GM03348 (cell line): Measurements from ENCODE around the gene LRRC14B.
"Not testable (repeated sequence)": the region's sequence is repeated elsewhere in the genome, so short reads cannot be mapped to it uniquely, and the experiment has no call there.

Experiments used
- DNase-seq: peaks from one replicate; pipeline ENCODE4 v3.0.0; 2012; ENCODE audit warnings: low spot score

Gene LRRC14B

DNA sequence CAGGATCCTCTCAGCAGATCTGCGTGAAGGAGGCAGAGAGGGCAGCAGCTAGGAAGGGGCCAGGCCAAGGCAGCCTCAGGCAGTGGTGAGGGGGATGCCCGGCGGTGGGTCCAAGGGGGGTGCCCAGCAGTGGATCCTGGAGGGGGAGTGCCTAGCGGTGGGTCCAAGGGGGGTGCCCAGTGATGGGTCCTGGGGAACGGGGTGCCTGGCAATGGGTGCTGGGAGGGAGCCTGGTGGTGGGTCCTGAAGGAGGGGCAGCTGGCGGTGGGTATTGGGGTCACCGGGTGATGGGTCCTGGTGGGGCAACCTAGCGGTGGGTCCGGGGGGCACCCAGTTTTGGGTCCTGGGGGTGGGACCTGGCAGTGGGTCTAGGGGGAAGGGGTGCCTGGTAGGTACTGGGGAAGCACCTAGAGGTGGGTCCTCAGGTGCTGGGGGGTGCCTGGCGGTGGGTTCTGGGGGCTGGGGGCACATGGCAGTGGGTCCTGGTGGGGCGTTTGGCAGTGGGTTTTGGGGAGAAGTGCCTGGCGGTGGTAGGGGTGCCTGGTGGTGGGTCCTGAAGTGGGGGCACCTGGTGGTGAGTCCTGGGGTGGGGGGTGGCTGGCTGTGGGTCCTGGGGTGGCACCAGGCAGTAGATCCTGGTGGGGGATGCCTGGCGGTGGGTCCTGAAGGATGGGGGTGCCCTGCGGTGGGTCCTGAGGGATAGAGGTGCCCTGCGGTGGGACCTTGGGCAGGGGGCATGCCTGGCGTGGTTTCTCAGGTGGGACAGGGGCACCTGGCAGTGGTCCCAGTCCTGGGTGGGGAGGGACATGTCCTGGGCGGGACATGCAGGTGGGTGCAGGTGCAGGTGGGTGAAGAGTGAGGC, 1.9 kb downstream of the LRRC14B start:
- DNase-seq = no peak

DNA sequence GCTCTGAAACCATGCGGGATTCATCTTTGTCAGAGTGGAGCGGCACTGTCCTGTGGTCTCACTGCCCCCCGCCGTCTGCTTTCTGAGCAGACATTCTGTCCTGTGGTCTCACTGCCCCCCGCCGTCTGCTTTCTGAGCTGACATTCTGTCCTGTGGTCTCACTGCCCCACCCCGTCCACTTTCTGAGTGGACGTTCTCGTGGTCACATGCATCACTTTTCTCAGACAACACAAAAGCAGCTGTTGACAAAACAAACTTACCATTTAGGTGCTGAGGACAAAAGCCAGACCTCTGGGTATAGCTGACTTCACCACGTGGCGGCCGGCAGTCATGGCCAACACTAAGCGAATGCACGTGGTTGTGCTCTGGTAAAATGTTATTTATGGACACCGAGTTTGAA, 2.8 kb downstream of the LRRC14B start:
- DNase-seq = no peak

DNA sequence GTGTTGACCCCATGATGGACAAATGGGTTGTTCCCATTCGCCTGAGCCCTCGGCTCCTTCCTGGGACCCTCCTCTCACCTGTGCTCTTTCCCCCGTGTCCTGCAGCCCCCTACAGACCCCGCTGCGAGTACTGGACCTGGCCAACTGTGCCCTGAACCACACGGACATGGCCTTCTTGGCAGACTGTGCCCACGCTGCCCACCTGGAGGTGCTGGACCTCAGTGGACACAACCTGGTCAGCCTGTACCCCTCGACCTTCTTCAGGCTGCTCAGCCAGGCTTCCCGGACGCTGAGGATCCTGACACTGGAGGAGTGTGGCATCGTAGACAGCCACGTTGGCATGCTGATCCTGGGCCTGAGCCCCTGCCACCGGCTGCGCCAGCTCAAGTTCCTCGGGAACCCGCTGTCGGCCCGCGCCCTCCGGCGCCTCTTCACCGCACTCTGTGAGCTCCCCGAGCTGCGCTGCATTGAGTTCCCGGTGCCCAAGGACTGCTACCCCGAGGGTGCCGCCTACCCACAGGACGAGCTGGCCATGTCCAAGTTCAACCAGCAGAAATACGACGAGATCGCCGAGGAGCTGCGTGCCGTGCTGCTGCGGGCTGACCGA, 3.4 kb downstream of the LRRC14B start:
- DNase-seq = no peak

DNA sequence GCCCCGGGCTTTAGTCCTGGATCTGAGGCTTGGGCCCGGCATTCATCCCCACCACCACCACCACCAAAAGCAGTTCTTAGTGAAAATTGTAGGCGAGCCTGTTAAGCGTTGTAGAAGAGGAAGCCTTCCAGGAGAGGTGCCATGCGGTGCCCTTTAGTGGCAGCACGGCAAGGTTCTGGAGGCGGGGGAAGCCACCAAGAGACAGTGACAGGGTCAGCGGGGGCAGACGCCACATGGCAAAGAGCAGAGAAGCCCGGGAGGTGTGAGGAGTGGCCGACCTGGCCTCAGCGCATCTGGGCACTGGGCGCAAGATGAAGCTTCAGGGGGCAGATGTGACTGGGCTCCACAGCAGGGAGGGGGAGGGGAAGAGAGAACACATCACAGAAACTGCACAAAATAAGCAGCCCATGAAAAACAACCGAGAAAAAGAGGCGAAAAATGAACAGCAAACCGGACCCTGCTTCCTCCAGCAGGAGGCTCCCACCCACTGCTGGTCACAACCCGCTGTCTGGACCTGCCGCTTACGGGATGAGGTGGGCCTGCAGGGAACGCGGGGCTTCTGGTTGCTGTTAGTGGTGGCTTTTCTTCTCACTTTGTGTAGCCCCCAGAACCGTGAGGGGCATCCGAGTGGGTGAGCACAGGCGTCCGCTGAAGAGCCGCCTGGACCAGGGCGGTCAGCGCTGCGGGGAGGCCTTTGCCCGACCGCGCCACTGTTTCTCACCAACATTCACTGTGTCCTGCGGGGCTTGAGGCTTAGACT, 4.3 kb downstream of the LRRC14B start:
- DNase-seq = no peak

DNA sequence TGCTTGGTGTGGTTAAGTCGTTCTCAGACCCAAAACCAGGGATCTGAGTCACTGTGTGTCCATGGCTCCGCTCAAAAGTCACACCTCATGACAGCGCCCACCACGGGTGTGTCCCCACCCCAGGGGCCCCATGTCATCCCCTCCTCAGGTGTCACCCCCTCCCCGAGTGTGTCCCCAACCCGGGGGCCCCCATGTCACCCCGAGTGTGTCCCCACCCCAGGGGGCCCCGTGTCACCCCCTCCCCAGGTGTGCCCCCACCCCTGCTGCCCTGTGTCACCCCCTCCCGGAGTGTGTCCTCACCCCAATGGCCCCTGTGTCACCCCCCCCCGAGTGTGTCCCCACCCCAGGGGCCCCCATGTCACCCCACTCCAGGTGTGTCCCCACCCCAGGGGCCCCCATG, 5.1 kb downstream of the LRRC14B start:
- DNase-seq = no peak

DNA sequence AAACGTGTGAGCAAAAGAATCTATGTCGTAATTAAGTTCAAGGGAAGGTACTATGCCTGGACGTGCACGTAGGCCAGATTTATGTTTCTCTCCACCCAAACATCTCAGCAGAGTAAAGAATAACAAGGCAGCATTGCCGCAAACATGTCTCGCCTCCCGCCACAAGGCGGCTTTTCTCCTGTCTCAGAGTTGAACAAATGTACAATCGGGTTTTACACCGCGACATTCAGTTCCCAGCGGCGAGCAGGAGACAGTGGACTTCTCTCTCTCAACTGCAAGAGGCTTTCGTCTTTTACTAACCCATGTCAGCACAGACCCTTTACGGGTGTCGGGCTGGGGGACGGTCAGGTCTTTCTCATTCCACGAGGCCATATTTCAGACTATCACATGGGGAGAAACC, 5.7 kb downstream of the LRRC14B start:
- DNase-seq = not testable (repeated sequence)

DNA sequence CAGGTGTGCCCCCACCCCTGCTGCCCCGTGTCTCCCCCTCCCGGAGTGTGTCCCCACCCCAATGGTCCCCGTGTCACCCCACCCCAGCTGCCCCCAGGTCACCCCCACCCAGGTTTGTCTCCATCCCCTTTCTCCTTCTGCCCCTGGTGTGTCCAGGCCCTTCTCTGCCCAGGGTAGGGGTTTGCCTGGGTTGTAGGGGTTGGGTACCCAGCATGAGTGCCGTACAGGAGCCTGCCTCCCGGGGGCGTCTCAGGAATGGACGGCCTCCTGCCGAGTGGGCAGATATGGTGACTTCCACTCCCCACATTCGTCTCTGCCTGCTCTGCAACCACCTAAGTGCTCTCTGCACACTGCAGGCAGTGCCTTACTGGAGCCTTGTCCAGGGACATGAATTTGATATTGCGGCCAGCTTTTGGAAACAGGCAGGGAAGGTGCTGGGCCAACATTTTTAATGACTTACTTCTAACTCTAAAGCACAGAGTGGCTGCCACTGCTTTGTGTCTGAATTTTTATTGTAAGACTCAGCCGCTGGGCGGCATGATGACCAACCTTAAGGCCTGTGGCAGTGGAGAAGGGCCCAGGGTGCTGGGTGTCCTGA, 6.7 kb downstream of the LRRC14B start:
- DNase-seq = no peak

DNA sequence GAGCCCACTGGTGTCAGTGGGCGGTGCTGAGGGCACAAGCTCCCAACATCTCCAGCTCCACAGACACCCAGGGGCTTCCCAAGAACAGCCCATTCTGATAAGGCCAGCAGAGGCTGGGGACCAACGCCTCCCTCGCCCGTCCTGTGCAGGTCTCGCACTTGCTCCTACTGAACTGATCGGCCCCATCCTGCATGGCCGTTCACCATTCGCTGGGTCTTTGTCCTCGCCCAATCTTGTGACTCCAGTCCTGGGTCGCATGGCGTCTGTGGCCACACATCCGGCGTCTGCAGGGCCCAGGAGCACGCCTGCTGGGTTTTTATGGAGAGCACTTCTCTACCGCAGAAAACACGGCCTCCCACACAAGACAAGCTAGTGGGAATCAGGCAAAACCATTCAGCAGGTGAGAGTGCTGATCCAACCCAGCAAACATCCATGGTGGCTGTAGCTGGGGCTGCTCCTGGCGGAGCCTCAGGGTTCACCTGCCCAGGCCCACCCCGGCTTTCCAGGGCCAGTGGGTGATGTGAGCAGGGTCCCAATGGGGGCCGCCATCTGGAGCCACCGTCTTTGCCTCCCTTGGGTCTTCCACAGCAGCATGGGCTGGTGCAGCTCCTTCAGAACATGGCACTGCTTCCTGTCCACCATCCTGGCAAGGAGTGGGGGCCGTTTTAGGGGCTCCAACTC, 7.4 kb downstream of the LRRC14B start:
- DNase-seq = no peak

DNA sequence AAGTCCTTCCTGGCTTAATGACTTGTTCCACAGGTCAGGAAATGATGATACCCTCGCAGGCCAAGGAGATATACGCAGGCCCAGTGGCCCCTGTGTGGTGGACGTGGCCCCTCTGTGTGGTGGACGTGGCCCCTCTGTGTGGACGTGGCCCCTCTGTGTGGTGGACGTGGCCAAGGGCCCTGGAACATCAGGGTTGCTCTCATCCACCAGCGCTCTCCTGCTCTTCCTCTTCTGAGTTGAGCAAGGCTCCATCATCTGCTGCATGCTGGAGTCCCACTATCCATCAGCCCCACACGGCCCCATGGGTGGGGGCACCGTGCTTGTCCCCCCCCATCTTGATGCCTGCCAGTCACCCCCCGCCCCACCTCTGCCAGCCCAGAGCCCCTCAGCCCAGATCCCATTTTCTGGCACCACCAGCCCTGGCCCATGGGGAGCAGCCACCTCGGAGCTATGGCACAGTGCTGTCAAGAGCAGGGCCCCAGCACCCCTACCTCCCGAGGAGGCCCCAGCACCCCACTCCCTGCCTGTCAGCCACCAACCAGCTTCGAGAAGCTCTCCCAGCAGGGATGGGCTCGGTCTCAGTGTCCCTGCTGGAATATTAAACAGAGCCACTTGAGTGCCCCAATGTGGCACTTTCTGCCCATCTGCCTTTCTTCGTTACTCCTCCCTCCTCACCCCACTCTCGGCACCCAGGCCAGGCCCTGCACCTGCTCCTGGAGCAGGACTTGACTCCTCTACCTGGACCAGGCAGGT, 8.1 kb downstream of the LRRC14B start:
- DNase-seq = no peak

DNA sequence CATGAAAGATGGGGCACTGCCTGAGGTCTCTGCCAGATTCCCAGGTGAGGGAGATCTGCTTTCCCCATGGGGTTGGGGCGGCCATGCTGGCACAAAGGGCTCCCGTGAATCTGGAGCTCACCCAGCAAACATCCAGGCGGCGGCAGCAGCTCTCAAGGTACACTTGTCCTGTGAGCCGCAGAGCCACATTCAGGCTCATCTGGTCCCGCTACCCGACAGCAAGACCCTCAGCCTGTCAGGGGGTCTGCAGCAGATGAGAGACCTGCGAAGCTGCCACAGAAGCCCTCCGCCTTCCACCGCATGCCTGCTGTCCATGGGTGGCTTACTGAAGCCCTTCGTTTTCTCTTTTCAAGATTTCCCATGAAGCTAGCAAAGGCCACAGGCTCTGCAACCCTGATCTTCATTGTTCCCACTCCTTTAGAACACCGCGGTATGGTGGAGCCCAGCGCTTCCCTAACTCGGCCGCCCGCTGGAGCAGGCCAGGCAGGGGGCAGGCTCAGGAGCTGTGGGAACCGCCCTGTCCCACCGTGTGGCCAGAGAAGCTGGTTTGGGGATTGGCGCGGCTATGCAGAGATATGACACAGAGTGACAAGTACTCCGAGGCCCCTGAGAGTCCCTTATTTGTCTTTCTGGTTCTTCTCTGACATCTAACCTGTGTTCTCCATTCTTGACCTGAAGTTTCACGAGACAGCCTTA, 8.8 kb downstream of the LRRC14B start:
- DNase-seq = no peak

DNA sequence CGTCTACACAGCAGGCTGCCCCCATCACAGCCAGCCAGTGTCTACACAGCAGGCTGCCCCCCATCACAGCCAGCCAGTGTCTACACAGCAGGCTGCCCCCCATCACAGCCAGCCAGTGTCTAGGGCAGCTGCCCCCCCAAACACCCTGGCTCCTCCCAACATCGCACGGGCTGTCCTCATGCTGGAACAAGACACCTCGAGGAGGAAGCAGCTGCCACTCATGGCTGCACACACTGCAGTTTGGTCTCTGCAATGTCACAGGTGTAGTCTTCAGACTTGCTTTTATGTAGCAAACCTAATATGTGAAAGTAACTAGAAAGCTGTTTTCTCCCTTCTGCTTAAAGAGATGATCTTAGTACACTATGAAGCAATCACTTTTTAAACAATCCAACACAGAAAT, 9.7 kb downstream of the LRRC14B start:
- DNase-seq = no peak

DNA sequence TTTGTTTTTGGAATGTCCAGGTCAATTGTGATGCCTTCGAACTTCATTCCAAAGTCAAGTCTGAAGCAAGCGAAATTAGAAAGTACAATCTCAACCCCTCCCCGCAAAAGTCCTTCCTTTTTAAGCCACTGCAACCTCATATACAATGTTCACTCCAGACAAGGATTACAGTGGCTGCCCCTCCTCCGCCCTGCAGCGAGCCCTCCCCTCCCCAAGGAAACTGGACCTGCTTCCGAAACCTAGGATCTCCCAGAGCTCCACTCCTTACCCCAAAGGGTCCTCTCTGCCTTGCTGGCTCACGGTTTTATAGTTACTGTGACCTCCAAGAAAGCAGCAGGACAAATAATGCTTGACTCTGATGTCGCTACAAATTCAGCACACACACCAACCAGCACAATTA, 10.4 kb downstream of the LRRC14B start:
- DNase-seq = no peak

DNA sequence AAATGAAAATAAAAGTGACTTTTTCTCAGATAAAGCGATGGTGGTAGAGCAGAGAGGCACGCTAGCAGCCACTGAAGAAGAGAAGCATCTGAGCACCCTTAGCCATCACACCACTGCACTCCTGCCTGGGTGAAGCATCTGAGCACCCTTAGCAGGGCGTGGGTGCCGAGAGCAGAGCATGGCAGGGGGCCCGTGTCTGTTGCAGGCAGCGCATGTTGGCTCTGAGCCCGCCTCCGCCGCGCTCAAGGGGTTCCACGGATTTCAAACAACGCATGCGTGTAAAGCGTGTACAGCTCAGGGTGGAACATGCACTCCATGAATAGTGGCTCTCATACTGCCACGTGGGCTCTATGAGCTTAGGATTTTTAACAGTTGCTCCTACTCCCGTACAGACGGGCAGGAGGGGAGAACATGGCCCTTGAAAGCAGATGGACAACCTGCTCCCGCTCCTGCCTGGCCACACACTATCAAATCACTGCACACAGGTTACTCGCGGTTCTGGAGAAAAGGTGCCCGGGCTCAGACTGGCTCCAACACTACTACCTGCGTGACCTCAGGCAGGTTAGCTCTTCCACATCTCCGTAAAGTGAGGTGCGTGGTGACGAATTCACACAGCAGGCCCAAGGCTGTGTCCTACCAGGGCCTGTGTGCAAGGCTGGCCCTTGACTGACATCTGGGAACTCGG, 12.1 kb downstream of the LRRC14B start:
- no peak for DNase-seq

DNA sequence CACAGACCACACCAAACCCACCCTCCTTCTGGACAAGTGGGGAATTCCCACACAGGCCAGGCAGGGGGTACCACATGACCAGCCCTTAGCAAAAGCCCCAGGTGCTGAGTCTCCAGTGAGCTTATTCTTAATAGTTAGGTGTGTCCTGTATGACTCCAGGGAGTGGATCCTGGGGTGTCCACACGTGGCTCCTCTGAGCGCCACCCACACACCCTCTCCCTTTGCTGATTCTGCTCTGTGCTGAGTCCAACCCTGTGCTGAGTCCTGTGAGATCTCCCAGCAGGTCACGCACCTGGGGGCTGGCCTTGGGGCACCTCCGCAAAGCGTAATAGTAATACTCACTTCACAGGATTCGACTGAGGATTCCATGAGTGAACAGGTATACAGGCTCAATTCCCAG, 12.7 kb downstream of the LRRC14B start:
- DNase-seq = no peak

DNA sequence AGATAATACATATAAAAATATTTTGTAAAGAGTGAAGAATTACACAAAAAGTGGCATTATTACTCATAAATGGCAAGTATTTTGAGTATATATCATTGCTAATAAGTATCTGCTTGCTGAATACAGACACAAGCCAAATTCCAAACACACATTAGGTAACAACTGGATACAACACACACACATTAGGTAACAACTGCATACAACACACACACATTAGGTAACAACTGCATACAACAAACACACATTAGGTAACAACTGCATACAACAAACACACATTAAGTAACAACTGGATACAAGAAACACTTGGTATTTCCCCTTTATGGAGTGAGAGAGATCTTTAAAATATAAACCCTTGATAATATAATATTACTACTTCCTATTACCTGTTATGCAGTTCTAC, 13.2 kb downstream of the LRRC14B start:
- no peak for DNase-seq

DNA sequence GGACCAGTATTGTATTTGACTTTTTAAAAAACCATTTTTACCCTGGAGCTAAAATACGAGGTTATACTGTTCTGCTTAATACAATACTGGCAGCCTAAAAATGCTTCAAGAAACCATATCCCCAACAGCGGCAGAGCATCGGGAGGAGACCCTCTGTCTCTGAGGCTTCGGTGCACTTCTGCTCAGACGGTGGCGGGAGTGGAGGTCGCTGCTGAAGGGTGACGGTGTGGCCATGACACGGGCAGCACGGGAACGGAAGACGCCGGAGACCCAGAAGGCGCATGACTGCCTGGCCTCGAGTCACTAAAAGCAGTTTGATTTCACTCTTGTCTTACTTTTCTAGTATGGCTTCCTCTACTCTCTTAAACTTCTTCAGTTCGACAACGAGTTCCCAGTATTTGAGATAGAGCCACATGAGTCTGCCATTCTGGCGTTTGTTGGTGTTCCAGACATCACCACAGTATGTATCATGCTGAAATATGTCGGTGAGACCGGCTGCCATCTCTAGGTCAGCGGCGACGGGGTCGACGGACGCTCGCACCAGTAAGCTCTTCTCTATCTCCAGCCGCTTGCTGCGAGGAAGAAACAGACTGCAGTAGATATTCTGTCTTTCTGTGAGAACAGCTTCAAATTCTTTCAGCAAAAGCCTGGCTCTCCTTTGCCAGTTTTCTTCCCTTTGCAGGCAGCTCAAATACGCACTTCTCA, 13.8 kb downstream of the LRRC14B start:
- DNase-seq = no peak

DNA sequence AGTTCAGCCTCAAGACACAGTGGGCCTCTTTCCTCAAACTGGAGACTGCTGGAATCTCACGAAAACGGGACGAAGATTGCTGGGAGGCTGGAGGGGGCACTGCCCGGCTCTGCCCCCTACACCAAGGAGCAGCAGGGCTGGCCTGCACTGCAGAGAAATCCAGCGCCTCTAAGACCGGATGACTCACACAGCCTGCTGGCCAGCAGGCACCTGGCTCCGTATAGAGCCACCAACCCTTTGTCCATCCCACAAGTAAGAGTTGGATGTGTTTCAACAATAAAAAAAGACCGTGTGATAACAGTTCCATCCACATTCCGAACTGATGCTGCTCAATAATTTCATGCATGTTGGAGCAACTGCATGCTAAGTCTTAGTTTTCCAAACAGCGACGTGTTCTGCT, 15.1 kb downstream of the LRRC14B start:
- no peak for DNase-seq

DNA sequence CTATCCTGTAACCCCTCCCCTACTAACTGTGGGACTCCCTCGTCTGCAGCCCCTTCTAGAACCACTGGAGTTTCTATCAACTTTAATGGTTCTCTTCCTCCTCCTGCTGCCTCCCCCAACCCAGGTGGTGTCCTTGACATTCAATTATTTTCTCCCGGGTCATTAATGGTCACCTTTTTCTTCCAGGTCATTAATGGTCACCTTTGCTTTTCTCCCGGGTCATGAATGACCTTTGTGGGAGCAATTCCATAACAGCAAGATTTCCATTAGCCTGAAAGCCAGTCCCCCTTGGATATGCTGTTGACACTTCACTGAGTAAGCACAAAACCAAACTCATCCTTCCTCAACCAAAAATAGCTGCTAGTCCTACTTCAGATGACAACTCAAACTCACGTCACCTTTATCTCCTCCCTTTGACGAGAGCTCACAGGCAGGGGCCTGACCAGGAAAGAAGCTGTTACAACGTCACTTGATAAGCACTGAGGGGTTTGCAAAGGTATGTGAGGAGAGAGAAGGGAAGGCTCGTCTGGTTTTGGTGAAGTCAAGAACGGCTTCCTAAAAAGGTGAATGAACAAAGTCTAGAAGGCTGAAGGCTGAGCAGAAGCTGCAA, 15.7 kb downstream of the LRRC14B start:
- DNase-seq = no peak

DNA sequence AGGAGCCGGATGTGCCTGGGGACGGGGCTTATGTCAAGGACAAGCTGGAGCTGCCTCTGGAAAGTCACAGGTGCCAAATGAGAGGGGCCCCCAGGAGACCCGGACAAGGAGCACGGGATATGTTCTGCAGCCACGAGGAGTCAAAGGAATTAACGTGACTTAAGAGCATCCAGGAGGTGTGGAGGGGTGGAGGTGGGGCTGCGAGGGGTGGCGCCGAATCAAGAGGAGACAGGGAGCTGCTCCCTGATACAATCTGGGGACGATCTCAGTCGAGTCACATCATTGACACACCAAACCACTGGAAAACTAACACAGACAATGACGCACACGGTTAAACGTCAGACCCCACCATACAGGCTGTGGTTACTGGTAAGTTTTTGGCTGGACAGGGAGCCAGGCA, 16.3 kb downstream of the LRRC14B start:
- DNase-seq = no peak
